Right forelimb (tissue), 1 donor: ENCODE results near the gene CTNND2.
"Not testable (repeated sequence)": the region's sequence is repeated elsewhere in the genome, so short reads cannot be mapped to it uniquely, and the experiment has no call there.

ENCODE experiments used
- DNase-seq: peaks from one replicate; pipeline ENCODE4 v3.0.0-alpha.2; 2018

CTNND2 gene

GRCh38 chr5:11054014-11054413 is 850.2 kb downstream of the CTNND2 start:
- no peak for DNase-seq

- no peak for DNase-seq
Measured at GRCh38 chr5:11052871-11053270, 851.4 kb downstream of the CTNND2 start.

GRCh38 chr5:11050596-11051304 is 853.5 kb downstream of the CTNND2 start:
- DNase-seq, result no peak

- DNase-seq, result no peak
Measured at GRCh38 chr5:11048760-11049159, 855.5 kb downstream of the CTNND2 start.

- no peak for DNase-seq
Measured at GRCh38 chr5:11047625-11048024, 856.6 kb downstream of the CTNND2 start.

GRCh38 chr5:11047030-11047429 is 857.2 kb downstream of the CTNND2 start:
- no peak for DNase-seq

GRCh38 chr5:11046160-11046559 is 858.1 kb downstream of the CTNND2 start:
- no peak for DNase-seq

GRCh38 chr5:11045411-11045810 is 858.8 kb downstream of the CTNND2 start:
- no peak for DNase-seq

GRCh38 chr5:11044581-11044980 is 859.7 kb downstream of the CTNND2 start:
- DNase-seq, result no peak

GRCh38 chr5:11043881-11044280 is 860.4 kb downstream of the CTNND2 start:
- no peak for DNase-seq

GRCh38 chr5:11040345-11040744 is 863.9 kb downstream of the CTNND2 start:
- DNase-seq, result no peak

- DNase-seq, result no peak
Measured at GRCh38 chr5:11038772-11039171, 865.5 kb downstream of the CTNND2 start.

- no peak for DNase-seq
Measured at GRCh38 chr5:11037941-11038340, 866.3 kb downstream of the CTNND2 start.

- DNase-seq, result no peak
Measured at GRCh38 chr5:11037080-11037479, 867.2 kb downstream of the CTNND2 start.

- no peak for DNase-seq
Measured at GRCh38 chr5:11030671-11031070, 873.6 kb downstream of the CTNND2 start.

- no peak for DNase-seq
Measured at GRCh38 chr5:11027660-11028059, 876.6 kb downstream of the CTNND2 start.

GRCh38 chr5:11026543-11026942 is 877.7 kb downstream of the CTNND2 start:
- no peak for DNase-seq

GRCh38 chr5:11023945-11024344 is 880.3 kb downstream of the CTNND2 start:
- no peak for DNase-seq

- DNase-seq, result no peak
Measured at GRCh38 chr5:11013793-11014192, 890.5 kb downstream of the CTNND2 start.

GRCh38 chr5:11012295-11012694 is 892.0 kb downstream of the CTNND2 start:
- DNase-seq, result no peak

GRCh38 chr5:11010429-11011210 is 893.6 kb downstream of the CTNND2 start:
- DNase-seq, result no peak

GRCh38 chr5:11009576-11009975 is 894.7 kb downstream of the CTNND2 start:
- no peak for DNase-seq

GRCh38 chr5:11007269-11007870 is 896.9 kb downstream of the CTNND2 start:
- no peak for DNase-seq

- DNase-seq, result not testable (repeated sequence)
Measured at GRCh38 chr5:11004523-11004922, 899.7 kb downstream of the CTNND2 start.
